Sciatic nerve (tissue), 2 donors: Measurements from ENCODE around the gene HERPUD1. TPM values are rescaled to one million over a fixed set of nuclear protein-coding genes. Genes with fewer than 3 reads are reported as not detected.

ENCODE experiments used
- ATAC-seq: fragments of 200-7000 bp; cut with Tn5 transposase; one replicate; pipeline ENCODE4 v1.9.1; 2020; ENCODE audit warnings: mild to moderate bottlenecking, moderate library complexity
- DNase-seq: peaks from one replicate; pipeline ENCODE4 v3.0.0-alpha.2; 2020; ENCODE audit warnings: low spot score
- intact Hi-C: fragments of 100-400 bp; cut with DNase I; formaldehyde crosslinking; loops from one replicate; pipeline ENCODE4 v1.14.2; 2022
- total RNA-seq: library from RNA; stranded (reverse); fragmentation: NEBNext Ultra II Directional; extraction: Animal tissue kit (Norgen Biotek cat#: 25700); gene quantifications from one replicate; pipeline ENCODE4 v1.2.1, GENCODE V29; 2021
- donor health status: DM: no; HTN: no; CAD: no.
- donor health status: DM: no; HTN: no; CAD: no.

The HERPUD1 gene
- total RNA-seq, 1 donor from 2014 or later = 150 TPM

GRCh38 chr16:56909527-56909979 is 22.4 kb upstream of the HERPUD1 start:
- intact Hi-C loops = no loop called here
- no peak for DNase-seq
- ATAC-seq = no peak

- intact Hi-C loops = no loop called here
- ATAC-seq = no peak
- DNase-seq = no peak
These were observed 21.8 kb upstream of the HERPUD1 start for GRCh38 chr16:56910112-56910511.

GRCh38 chr16:56910654-56911539 is 21.0 kb upstream of the HERPUD1 start:
- intact Hi-C loops = no loop called here
- ATAC-seq = peak; percentile 15
- no peak for DNase-seq

- ATAC-seq = peak; percentile 69
- DNase-seq = peak; percentile 72
- intact Hi-C loops = no loop called here
These were observed 20.0 kb upstream of the HERPUD1 start for GRCh38 chr16:56911771-56912571.

- peak; percentile 66 for ATAC-seq
- DNase-seq = no peak
- intact Hi-C loops = no loop called here
These were observed 18.9 kb upstream of the HERPUD1 start for GRCh38 chr16:56912746-56913708.

- intact Hi-C loops = no loop called here
- no peak for DNase-seq
- ATAC-seq = no peak
These were observed 17.0 kb upstream of the HERPUD1 start for GRCh38 chr16:56914896-56915295.

- DNase-seq = no peak
- intact Hi-C loops = no loop called here
- ATAC-seq = peak; percentile 59
These were observed 16.4 kb upstream of the HERPUD1 start for GRCh38 chr16:56915336-56916119.

- intact Hi-C loops = no loop called here
- ATAC-seq (no peak), DNase-seq (no peak)
These were observed 15.2 kb upstream of the HERPUD1 start for GRCh38 chr16:56916571-56917403.

GRCh38 chr16:56918467-56919012 is 13.4 kb upstream of the HERPUD1 start:
- intact Hi-C loops = no loop called here
- no peak for DNase-seq
- no peak for ATAC-seq

- intact Hi-C loops = no loop called here
- ATAC-seq (no peak), DNase-seq (no peak)
These were observed 12.7 kb upstream of the HERPUD1 start for GRCh38 chr16:56919099-56919800.

GRCh38 chr16:56921571-56921970 is 10.4 kb upstream of the HERPUD1 start:
- ATAC-seq = no peak
- intact Hi-C loops = no loop called here
- no peak for DNase-seq

GRCh38 chr16:56923481-56924091 is 8.4 kb upstream of the HERPUD1 start:
- intact Hi-C loops = no loop called here
- DNase-seq = no peak

GRCh38 chr16:56927471-56927870 is 4.5 kb upstream of the HERPUD1 start:
- DNase-seq (no peak), ATAC-seq (no peak)
- intact Hi-C loops = no loop called here

More at GRCh38 chr16:56923481-56924091, 8.4 kb upstream of the HERPUD1 start:
- no peak for ATAC-seq

GRCh38 chr16:56929639-56930038 is 2.3 kb upstream of the HERPUD1 start:
- ATAC-seq (no peak), DNase-seq (no peak)
- intact Hi-C loops = no loop called here

- no peak for DNase-seq
- ATAC-seq = peak; percentile 1
- intact Hi-C loops = no loop called here
These were observed 1.3 kb upstream of the HERPUD1 start for GRCh38 chr16:56930486-56931270.
